Embryonic facial prominence (tissue), 1 donor: Measurements from ENCODE around the gene EEFSEC.

ENCODE experiments used
- DNase-seq: peaks from one replicate; pipeline ENCODE4 v3.0.0-alpha.2; 2016; ENCODE audit errors: extremely low spot score

The EEFSEC gene

GRCh38 chr3:128351546-128351945, 198.3 kb downstream of the EEFSEC start:
- DNase-seq, result no peak

DNA sequence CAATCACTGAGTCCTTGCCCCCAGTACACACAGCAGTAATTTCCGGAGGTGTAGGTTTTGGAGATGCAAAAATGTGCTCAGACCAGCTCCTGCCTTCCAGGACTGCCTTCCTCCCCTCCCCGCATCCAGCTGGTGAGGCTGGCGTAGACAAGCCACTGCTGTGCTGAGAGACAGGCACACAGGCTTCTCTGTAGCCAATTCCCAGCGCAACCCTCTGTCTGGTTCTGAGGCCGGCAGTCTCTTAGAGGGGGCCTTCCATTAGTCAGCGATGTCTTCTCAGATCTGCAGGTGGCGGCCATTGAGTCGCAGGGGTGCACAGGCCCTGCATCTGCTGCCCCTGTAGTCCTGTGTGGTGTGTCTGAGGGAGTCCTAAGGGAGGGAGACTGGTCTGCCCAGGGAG, 199.0 kb downstream of the EEFSEC start:
- no peak for DNase-seq

GRCh38 chr3:128353361-128353965, 200.2 kb downstream of the EEFSEC start:
- no peak for DNase-seq

DNA sequence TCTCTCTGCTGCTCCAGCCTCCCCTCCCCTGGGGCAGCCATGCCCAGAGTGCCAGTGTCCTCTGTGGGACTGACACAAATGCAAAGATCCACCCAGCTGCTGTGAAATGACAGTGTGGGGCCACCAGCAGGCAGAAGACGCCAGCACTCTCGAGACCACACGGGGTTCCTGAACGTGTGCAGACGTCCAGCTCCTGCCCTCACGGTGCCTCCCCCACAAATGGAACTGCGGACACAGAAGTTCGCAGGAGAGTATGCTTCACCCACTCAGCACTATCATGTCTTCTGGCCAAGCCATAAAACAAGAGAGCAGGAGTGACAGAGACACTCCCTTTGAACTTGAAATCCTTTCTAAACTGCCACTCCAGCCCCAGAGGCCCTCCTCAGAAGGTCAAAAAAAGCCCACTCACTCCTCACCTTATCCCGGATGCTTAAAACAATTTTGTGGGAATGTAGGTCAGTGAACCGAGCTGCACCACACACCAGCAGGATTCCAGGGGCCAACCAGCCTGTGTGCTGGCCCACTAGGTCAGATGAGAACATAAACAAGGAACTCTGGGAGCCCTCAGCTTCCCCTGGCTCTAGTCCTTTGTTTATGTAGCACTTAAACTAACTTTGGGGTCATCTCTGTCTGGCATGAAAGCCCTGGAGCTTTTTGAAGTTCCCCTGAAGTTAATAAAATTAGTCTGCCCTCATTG, 200.9 kb downstream of the EEFSEC start:
- DNase-seq, result no peak

DNA sequence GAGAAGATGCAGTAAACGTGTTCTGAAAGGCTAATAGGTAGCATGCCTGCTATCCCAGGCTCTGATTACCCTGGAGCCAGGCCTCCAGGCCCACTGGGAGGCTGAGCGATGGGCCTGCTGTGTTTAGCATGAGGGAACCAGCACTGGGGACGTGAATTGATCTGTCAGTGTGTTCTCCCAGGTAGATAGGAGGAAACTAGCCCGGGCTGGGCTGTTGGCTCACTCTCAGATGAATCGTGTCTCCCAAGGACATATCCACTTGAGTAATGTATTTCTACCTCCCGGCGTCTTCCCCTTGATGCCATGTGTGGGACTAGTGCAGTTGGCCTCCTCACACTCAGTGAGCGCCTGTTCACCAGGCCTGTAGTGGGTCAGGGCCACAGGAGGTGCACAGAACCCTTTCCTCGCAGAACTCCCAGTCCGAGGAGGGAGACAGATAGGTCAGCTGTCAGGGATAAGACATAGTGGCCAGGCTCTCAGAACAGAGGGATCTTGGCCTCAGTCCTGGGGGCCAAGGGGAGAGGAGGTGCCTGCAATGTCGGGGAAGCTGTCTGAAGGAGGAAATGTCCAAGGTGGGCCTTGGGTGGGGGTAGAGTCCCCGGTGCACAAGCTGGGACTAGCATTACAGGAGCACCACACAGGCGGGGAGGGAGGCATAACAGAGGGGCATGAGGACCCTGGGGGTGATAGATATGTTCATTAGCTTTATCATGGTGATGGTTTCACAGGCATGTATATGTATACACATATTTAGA, 201.7 kb downstream of the EEFSEC start:
- DNase-seq, result no peak

GRCh38 chr3:128355543-128355919, 202.2 kb downstream of the EEFSEC start:
- DNase-seq, result no peak

- no peak for DNase-seq
Measured at GRCh38 chr3:128356822-128357221, 203.5 kb downstream of the EEFSEC start.

- no peak for DNase-seq
Measured at GRCh38 chr3:128357538-128357937, 204.3 kb downstream of the EEFSEC start.

GRCh38 chr3:128358156-128358895, 205.0 kb downstream of the EEFSEC start:
- no peak for DNase-seq

GRCh38 chr3:128359060-128359664, 205.9 kb downstream of the EEFSEC start:
- DNase-seq, result no peak

DNA sequence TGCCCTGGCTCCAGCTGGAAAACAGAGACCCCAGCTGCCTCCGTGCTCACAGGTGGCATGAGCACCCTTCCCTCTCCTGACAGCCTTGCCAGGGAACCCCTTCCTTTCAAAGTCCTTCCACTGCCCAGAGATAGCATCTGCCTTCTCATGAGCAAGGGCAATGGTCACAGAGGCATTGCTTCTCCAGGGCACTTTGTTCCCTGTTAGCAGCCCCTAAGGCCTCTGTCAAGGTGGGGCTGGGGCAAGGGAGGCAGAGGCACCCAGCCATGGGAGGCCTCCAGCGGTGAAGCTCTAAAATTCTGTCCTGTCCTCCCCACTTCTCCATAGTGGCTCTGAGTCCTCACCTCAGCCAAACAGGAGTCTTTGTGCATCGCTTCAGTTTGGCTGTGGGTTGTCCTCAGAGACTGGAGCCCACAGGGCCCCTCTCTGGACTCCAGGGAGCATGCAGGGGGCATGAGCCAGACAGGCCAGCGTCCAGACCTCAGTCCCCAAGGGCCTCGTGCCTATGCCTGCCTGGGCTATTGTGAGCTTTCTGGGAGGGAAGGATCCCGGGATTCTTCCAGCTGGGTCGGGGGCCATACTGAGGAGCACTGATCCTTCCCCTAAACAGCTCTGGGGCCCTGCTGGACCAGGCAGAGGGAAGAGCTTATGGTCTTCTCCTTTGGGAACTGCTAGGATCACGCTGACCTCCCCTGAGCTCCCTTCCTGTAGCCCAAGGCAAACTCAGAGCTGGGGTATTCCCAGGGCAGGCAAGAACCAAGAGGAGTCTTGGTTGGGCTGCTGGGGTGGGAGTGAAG, 206.8 kb downstream of the EEFSEC start:
- DNase-seq, result no peak

- no peak for DNase-seq
Measured at GRCh38 chr3:128360705-128361271, 207.5 kb downstream of the EEFSEC start.

DNA sequence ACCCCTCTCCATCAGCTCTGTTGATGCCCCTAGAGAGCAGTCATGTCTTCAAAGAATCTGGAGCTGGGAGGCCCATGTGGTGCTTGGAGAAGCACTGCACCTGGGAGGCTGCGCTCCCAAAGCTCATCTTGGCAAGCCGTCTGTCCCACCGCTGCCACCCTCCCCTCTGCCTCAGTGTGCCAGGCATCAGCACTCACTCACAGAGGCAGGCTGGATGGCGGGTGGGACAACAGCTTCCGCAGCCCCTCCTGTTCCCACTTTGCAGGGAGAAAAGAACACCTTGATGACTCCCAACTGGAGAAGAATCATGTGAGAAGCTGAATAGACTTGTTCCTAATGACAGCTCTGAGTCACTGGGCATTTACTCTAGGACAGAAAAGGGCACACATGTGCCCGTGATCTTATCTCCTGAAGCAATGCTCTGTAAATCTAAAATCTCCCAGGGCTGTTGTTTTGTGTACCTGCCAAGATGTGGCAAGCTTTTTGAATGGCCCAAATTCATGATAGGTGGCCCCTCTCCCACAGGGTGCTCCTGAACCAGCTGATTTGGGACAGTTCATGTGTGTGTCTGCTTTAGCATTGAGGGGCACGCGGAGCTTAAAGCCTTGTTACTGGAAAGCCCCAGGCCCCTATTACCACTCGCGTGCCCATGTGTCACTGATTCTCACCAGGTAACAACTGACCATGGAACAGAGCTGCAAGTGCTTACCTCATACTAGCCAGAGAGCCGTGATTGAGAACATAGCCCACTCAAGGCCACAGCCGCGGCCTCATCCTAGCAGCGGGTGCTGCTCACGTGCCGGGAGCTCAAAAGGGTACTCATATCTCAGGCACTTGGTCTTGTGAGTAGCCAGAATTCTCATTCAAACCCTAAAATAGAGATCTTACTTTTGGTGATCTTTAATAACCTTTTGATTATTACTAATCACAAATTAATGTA, 209.0 kb downstream of the EEFSEC start:
- DNase-seq, result no peak

GRCh38 chr3:128364291-128364690, 211.0 kb downstream of the EEFSEC start:
- DNase-seq, result no peak

- DNase-seq, result no peak
Measured at GRCh38 chr3:128364808-128365360, 211.6 kb downstream of the EEFSEC start.

GRCh38 chr3:128366136-128366535, 212.9 kb downstream of the EEFSEC start:
- no peak for DNase-seq

DNA sequence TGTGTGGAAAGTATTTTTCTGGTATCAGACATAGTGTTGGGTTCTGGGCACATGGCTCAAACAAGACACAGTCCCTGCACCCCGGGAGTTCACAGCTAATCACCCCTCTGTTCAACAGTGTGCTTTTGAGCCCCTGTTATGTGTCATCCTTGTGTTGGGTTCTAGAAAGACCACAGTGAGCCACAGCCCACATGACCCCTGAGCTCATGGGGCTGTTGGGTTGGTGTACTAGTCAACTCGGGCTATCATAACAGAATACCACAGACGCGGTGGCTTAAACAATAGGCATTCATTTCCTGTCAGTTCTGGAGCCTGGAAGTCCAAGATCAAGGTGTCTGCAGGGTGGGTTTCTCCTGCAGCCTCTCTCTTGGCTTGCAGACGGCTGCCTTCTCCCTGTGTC, 213.4 kb downstream of the EEFSEC start:
- no peak for DNase-seq

GRCh38 chr3:128367221-128367620, 213.9 kb downstream of the EEFSEC start:
- no peak for DNase-seq

DNA sequence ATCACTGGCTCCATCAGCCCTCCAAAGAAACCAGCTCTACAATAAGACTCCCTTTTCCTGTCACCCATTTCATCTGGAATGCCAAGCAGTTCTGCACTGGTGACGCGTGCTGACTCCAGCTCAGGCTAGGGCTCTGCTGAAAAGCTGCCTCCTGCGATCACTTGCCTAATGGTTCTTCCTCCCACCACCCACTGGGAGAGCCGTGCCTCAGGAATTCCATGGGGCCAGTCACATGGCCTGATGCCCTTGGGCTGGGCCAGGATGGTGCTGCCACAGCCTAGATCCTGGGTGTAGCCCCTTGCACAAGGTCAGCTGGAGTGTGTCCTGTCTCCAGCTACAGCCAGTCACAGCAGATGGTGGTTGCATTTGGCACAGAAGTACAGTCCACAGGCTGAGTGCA, 214.5 kb downstream of the EEFSEC start:
- no peak for DNase-seq
